ENCODE measurements around the gene PTCD1.

PTCD1 gene

GRCh38 chr7:99409806-99410205 lies 28.8 kb downstream of the PTCD1 start:
- TF ChIP-seq CTCF (IDR thresholded peaks at IDR 0.05; ENCODE audit: low read depth, low read length, missing control alignments) = no peak
- no peak for DNase-seq (ENCODE audit: low read depth)
- H3K4me3 ChIP-seq (ENCODE audit: low read depth, low read length) = peak overlapping the region; percentile 95

- TF ChIP-seq CTCF (IDR thresholded peaks at IDR 0.05; ENCODE audit: low read depth, low read length, missing control alignments) = peak; percentile 1
- DNase-seq (ENCODE audit: low read depth) = no peak
These were observed 29.4 kb downstream of the PTCD1 start for GRCh38 chr7:99409192-99409572.

GRCh38 chr7:99408379-99409191 lies 30.0 kb downstream of the PTCD1 start, which contains the start of the genes BUD31 and PDAP1:
TSS of gene BUD31 (plus strand) at chr7:99408969. CDS start at chr7:99411093, 2,124 bp downstream.
TSS of gene PDAP1 (minus strand) at chr7:99408597. CDS start at chr7:99408548, 49 bp downstream.
- TF ChIP-seq CTCF (IDR thresholded peaks at IDR 0.05; ENCODE audit: low read depth, low read length, missing control alignments) = no peak
- peak within 1 kb of the TSS; percentile 95 for H3K4me3 ChIP-seq (ENCODE audit: low read depth, low read length)
- peak; percentile 85 for DNase-seq (ENCODE audit: low read depth)

More at GRCh38 chr7:99409192-99409572, 29.4 kb downstream of the PTCD1 start:
- peak overlapping the region; percentile 95 for H3K4me3 ChIP-seq (ENCODE audit: low read depth, low read length)

GRCh38 chr7:99407872-99408378 lies 30.7 kb downstream of the PTCD1 start:
- H3K4me3 ChIP-seq (ENCODE audit: low read depth, low read length) = peak overlapping the region; percentile 95
- TF ChIP-seq CTCF (IDR thresholded peaks at IDR 0.05; ENCODE audit: low read depth, low read length, missing control alignments) = no peak
- no peak for DNase-seq (ENCODE audit: low read depth)

- DNase-seq (ENCODE audit: low read depth) = no peak
- peak overlapping the region; percentile 95; the same call in 1 of the 2 replicates for H3K4me3 ChIP-seq (ENCODE audit: low read depth, low read length)
- no peak for TF ChIP-seq CTCF (IDR thresholded peaks at IDR 0.05; ENCODE audit: low read depth, low read length, missing control alignments)
These were observed 32.0 kb downstream of the PTCD1 start for GRCh38 chr7:99406557-99406956.

GRCh38 chr7:99404977-99405320 lies 33.6 kb downstream of the PTCD1 start:
- H3K4me3 ChIP-seq (ENCODE audit: low read depth, low read length) = no peak overlapping the region
- no peak for DNase-seq (ENCODE audit: low read depth)
- TF ChIP-seq CTCF (IDR thresholded peaks at IDR 0.05; ENCODE audit: low read depth, low read length, missing control alignments) = no peak

Data from GM12864 (cell line).